ENCODE data around the gene FCAMR.

The FCAMR gene

GRCh38 chr1:206952171-206952570, 18.1 kb downstream of the FCAMR start:
- DNase-seq (ENCODE audit: extremely low read depth, insufficient read length) = no peak
- H3K36me3 ChIP-seq (ENCODE audit: control insufficient read depth, insufficient read depth, low read length) = no peaks in the 10 kb centered on the region
- no peak for TF ChIP-seq CTCF (IDR thresholded peaks at IDR 0.05; ENCODE audit: insufficient read depth, low read length, poor library complexity, severe bottlenecking)
- H3K4me3 ChIP-seq (replicated peaks; ENCODE audit: low read depth, low read length) = no peak overlapping the region
- no peaks in the 10 kb centered on the region for H3K27me3 ChIP-seq (replicated peaks; ENCODE audit: control insufficient read depth, insufficient read depth, low read length)

- DNase-seq (ENCODE audit: extremely low read depth, insufficient read length) = no peak
- Histone ChIP-seq H3K36me3 (ENCODE audit: control insufficient read depth, insufficient read depth, low read length) (no peaks in the 10 kb centered on the region), H3K27me3 (replicated peaks; ENCODE audit: control insufficient read depth, insufficient read depth, low read length) (no peaks in the 10 kb centered on the region), H3K4me3 (replicated peaks; ENCODE audit: low read depth, low read length) (no peak overlapping the region)
- TF ChIP-seq CTCF (IDR thresholded peaks at IDR 0.05; ENCODE audit: insufficient read depth, low read length, poor library complexity, severe bottlenecking) = no peak
These were observed 18.8 kb downstream of the FCAMR start for GRCh38 chr1:206951318-206952100.

DNA sequence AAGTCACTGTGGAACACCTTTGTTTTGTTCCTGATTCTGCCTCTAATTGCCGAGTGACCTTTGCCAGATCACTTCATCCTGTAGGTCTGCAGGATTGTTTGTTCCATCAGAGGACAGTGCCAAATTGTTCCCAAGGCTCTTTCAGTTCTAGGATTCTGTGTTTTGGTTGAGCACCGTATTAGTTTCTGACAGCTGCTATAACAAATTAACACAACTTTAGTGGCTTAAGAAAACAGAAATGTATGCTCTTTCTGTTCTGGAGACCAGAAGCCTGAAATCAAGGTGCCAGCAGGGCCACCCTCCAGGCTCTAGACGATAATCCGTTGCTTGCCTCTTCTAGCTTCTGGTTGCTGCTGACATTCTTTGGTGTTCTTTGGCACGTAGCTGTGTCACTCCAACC, 20.6 kb downstream of the FCAMR start:
- no peaks in the 10 kb centered on the region for H3K27me3 ChIP-seq (replicated peaks; ENCODE audit: control insufficient read depth, insufficient read depth, low read length)
- no peak overlapping the region for H3K4me3 ChIP-seq (replicated peaks; ENCODE audit: low read depth, low read length)
- no peak for DNase-seq (ENCODE audit: extremely low read depth, insufficient read length)
- H3K36me3 ChIP-seq (ENCODE audit: control insufficient read depth, insufficient read depth, low read length) = no peaks in the 10 kb centered on the region
- no peak for TF ChIP-seq CTCF (IDR thresholded peaks at IDR 0.05; ENCODE audit: insufficient read depth, low read length, poor library complexity, severe bottlenecking)

GRCh38 chr1:206949208-206949607, 21.1 kb downstream of the FCAMR start:
- no peak overlapping the region for H3K4me3 ChIP-seq (replicated peaks; ENCODE audit: low read depth, low read length)
- H3K27me3 ChIP-seq (replicated peaks; ENCODE audit: control insufficient read depth, insufficient read depth, low read length) = no peaks in the 10 kb centered on the region
- H3K36me3 ChIP-seq (ENCODE audit: control insufficient read depth, insufficient read depth, low read length) = no peaks in the 10 kb centered on the region
- TF ChIP-seq CTCF (IDR thresholded peaks at IDR 0.05; ENCODE audit: insufficient read depth, low read length, poor library complexity, severe bottlenecking) = no peak
- no peak for DNase-seq (ENCODE audit: extremely low read depth, insufficient read length)

DNA sequence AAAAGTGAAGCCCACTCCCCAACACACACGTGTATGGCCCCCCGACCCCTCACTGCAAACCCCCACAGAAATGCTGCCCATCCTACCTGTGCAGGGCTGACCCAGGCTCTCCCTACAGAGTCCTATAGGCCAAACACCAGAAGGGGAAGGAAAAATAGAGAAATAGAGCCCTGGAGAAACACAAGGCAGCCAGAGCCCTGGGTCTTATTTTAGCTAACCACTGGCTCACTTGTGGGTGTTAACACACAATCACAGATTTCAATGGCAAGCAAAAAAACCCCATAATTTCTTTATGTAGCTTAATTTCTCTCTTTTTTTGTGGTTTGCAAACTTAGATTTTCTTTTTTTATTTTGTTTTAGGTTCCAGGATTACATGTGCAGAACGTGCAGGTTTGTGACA, 23.0 kb downstream of the FCAMR start:
- Histone ChIP-seq H3K4me3 (replicated peaks; ENCODE audit: low read depth, low read length) (no peak overlapping the region), H3K27me3 (replicated peaks; ENCODE audit: control insufficient read depth, insufficient read depth, low read length) (no peaks in the 10 kb centered on the region), H3K36me3 (ENCODE audit: control insufficient read depth, insufficient read depth, low read length) (no peaks in the 10 kb centered on the region)
- no peak for TF ChIP-seq CTCF (IDR thresholded peaks at IDR 0.05; ENCODE audit: insufficient read depth, low read length, poor library complexity, severe bottlenecking)
- no peak for DNase-seq (ENCODE audit: extremely low read depth, insufficient read length)

DNA sequence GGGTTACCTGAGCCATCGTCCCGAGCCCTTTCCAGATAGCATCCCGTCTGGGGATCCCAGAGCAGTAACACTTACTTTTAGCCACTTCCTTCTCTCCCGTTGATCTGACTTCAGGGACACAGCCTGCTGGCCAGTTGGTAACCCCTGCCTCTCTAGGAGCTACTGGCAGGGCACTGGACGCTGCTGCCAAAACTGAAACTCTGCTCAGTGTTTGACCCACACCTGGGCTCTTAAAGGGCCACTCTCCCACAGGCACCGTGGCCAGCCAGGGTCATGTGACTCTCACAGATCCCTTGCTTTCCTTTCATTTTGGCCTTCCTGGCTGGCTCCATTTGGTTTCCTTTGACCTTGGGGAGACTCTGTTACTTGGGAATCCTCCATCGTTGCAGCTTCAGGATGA, 24.0 kb downstream of the FCAMR start, which contains the start of gene PIGR:
Gene PIGR (minus strand): TSS at position 206 of the 400 bp plus-strand sequence. CDS start 5,935 bp downstream, outside the sequence.
- H3K4me3 ChIP-seq (replicated peaks; ENCODE audit: low read depth, low read length) = no peak within 1 kb of the TSS
- no peaks in the 10 kb centered on the region for H3K27me3 ChIP-seq (replicated peaks; ENCODE audit: control insufficient read depth, insufficient read depth, low read length)
- no peak for DNase-seq (ENCODE audit: extremely low read depth, insufficient read length)
- TF ChIP-seq CTCF (IDR thresholded peaks at IDR 0.05; ENCODE audit: insufficient read depth, low read length, poor library complexity, severe bottlenecking) = no peak
- H3K36me3 ChIP-seq (ENCODE audit: control insufficient read depth, insufficient read depth, low read length) = no peaks in the 10 kb centered on the region

Data from GM06990 (cell line).